K562 (cell line): ENCODE results near the gene ENPP6. TPM values are rescaled to one million over a fixed set of nuclear protein-coding genes. Genes with fewer than 3 reads are reported as not detected.

Source experiments
- ATAC-seq: fragments of 200-7000 bp; cut with Tn5 transposase; 3 replicates; pipeline ENCODE4 v1.9.1; 2020; ENCODE audit warnings: moderate library complexity
- BruUV-seq: library from RNA; stranded (reverse); fragments of 400-500 nt; replicated peaks from 2 replicates; lab custom pipeline; 2021; lab: Mats Ljungman, UMichigan
- CTCF ChIA-PET: fragments of 300-600 bp; formaldehyde crosslinking; extraction: SDS; loops from one replicate; lab custom pipeline; 2021; ENCODE audit warnings: low intra/inter-chr PET ratio; lab: Yijun Ruan, JAX
- POLR2A ChIA-PET: fragments of 300-600, 350-650 bp; sonication (Branson Sonifier 250); formaldehyde crosslinking; extraction: SDS; loops from one replicate; lab custom pipeline; 2021; ENCODE audit warnings: antibody characterized with exemption, inconsistent platforms; lab: Yijun Ruan, JAX
- DNase-seq, 4 experiments: peaks; one replicate each; pipeline versions ENCODE4 v3.0.0 to v3.0.0-alpha.2; 2011 to 2018; ENCODE audit warnings: low spot score in 3 of 4, mixed read lengths in 3 of 4; ENCODE audit errors: extremely low read depth in 1 of 4
- FAIRE-seq: peaks from 2 replicates; lab custom pipeline; 2011; peaks lifted over from hg19 to GRCh38; lab: Jason Lieb, UNC
- H2AFZ ChIP-seq: 2 replicates; pipeline ENCODE4 v1.6.0; 2011; ENCODE audit warnings: low read depth, low read length, control low read depth, inconsistent platforms
- H3K27ac ChIP-seq: fragments of 200-600 bp; 3 replicates; pipeline ENCODE4 v1.8.0; 2011; ENCODE audit warnings: low read depth, mild to moderate bottlenecking, control low read depth, inconsistent platforms, low read length, moderate library complexity, mixed read lengths; ENCODE audit errors: extremely low read depth
- H3K27me3 ChIP-seq, 2 experiments: fragments of 300-600 bp in 1 of 2; 2 replicates in 1 of 2; 3 replicates in 1 of 2; pipeline versions ENCODE4 v1.6.0 to v1.8.0; 2011; ENCODE audit warnings: inconsistent platforms in 2 of 2, low read length in 2 of 2, mild to moderate bottlenecking in 1 of 2, mixed read lengths in 1 of 2, moderate library complexity in 1 of 2; ENCODE audit not compliant: control insufficient read depth in 2 of 2, insufficient read depth in 2 of 2
- H3K36me3 ChIP-seq: fragments of 300-600 bp; 3 replicates; pipeline ENCODE4 v1.8.0; 2011; ENCODE audit warnings: mild to moderate bottlenecking, low read length, inconsistent platforms; ENCODE audit not compliant: control insufficient read depth, insufficient read depth
- H3K4me1 ChIP-seq, 2 experiments: fragments of 200-600 bp in 1 of 2; replicated peaks in 1 of 2; 2 replicates in 1 of 2; 3 replicates in 1 of 2; pipeline versions ENCODE4 v1.5.1 to v1.8.0; 2011; ENCODE audit warnings: inconsistent platforms in 2 of 2, low read length in 2 of 2, mild to moderate bottlenecking in 1 of 2, mixed read lengths in 1 of 2, moderate library complexity in 1 of 2; ENCODE audit not compliant: control insufficient read depth in 2 of 2, insufficient read depth in 2 of 2
- H3K4me2 ChIP-seq: 2 replicates; pipeline ENCODE4 v1.6.1; 2011; ENCODE audit warnings: low read length, control low read depth, inconsistent platforms, mixed read lengths; ENCODE audit not compliant: insufficient read depth
- H3K4me3 ChIP-seq: fragments of 200-600 bp; sonication (generic), shearing (Covaris generic); 2 replicates; pipeline ENCODE4 v1.5.1; 2016; ENCODE audit warnings: control low read depth, inconsistent platforms
- H3K79me2 ChIP-seq: fragments of 200-600 bp; 3 replicates; pipeline ENCODE4 v1.8.0; 2011; ENCODE audit warnings: low read length, inconsistent platforms; ENCODE audit not compliant: control insufficient read depth, insufficient read depth
- H3K9ac ChIP-seq, 2 experiments: 2 replicates each; pipeline versions ENCODE4 v1.6.0 to v1.6.1; 2011; ENCODE audit warnings: low read depth in 2 of 2, low read length in 2 of 2, control low read depth in 1 of 2, inconsistent platforms in 1 of 2, mild to moderate bottlenecking in 1 of 2, mixed read lengths in 1 of 2; ENCODE audit not compliant: insufficient read depth in 1 of 2
- H3K9me1 ChIP-seq: one replicate; pipeline ENCODE4 v1.6.0; 2011; ENCODE audit warnings: inconsistent platforms, mild to moderate bottlenecking, low read length, moderate library complexity; ENCODE audit not compliant: control insufficient read depth, insufficient read depth
- H3K9me3 ChIP-seq: replicated peaks from 2 replicates; pipeline ENCODE4 v1.5.1; 2011; ENCODE audit warnings: low read depth, low read length, inconsistent platforms; ENCODE audit not compliant: control insufficient read depth, insufficient read depth
- H4K20me1 ChIP-seq: replicated peaks from 2 replicates; pipeline ENCODE4 v1.6.1; 2011; ENCODE audit warnings: low read length, inconsistent platforms, mixed read lengths; ENCODE audit not compliant: control insufficient read depth, insufficient read depth
- CBX3 ChIP-seq, 2 experiments: IDR thresholded peaks; 1 replicate in 1 of 2; 2 replicates in 1 of 2; pipeline ENCODE4 v1.6.1; 2012; ENCODE audit warnings: inconsistent platforms in 2 of 2, low read length in 2 of 2, borderline replicate concordance in 1 of 2, control low read depth in 1 of 2
- CHD4 ChIP-seq: fragments of 200-600 bp; sonication (generic); IDR thresholded peaks from 3 replicates; pipeline ENCODE4 v1.6.1; 2012; ENCODE audit warnings: low read depth, mild to moderate bottlenecking, mixed read lengths, low read length, inconsistent platforms; ENCODE audit not compliant: insufficient read depth, insufficient replicate concordance, poor library complexity, severe bottlenecking
- E2F6 ChIP-seq, 2 experiments: IDR thresholded peaks; 2 replicates each; pipeline ENCODE4 v1.6.1; 2011; ENCODE audit warnings: borderline replicate concordance in 1 of 2, control low read depth in 1 of 2, low read depth in 1 of 2, low read length in 1 of 2, mild to moderate bottlenecking in 1 of 2, mixed read lengths in 1 of 2, moderate library complexity in 1 of 2; ENCODE audit not compliant: insufficient read depth in 1 of 2, insufficient read length in 1 of 2, poor library complexity in 1 of 2, severe bottlenecking in 1 of 2; ENCODE audit errors: extremely low read depth in 1 of 2
- HDAC8 ChIP-seq: fragments of 450-650 bp; IDR thresholded peaks from 2 replicates; pipeline ENCODE4 v1.6.1; 2016; ENCODE audit warnings: mild to moderate bottlenecking, missing genetic modification characterization, moderate library complexity, missing compliant biosample characterization
- HEY1 ChIP-seq: fragments of 250-450 bp; sonication (Bioruptor Pico); IDR thresholded peaks from 2 replicates; pipeline ENCODE4 v1.5.0; 2020; ENCODE audit warnings: mild to moderate bottlenecking, moderate library complexity, borderline replicate concordance
- HMG20A ChIP-seq: fragments of 450-650 bp; formaldehyde crosslinking; conservative IDR thresholded peaks from 2 replicates; pipeline ENCODE4 v1.4.0; 2020; ENCODE audit warnings: mild to moderate bottlenecking, mixed read lengths
- NEUROD1 ChIP-seq: fragments of 150-350 bp; IDR thresholded peaks from 2 replicates; pipeline ENCODE4 v1.6.1; 2014; ENCODE audit warnings: borderline replicate concordance, low read length, low read depth; ENCODE audit not compliant: partially characterized antibody
- POLR2G ChIP-seq: fragments of 200-400 bp; formaldehyde crosslinking; IDR thresholded peaks from 2 replicates; pipeline ENCODE4 v1.6.1; 2017; ENCODE audit warnings: low read depth, mild to moderate bottlenecking, antibody characterized with exemption, low read length, moderate library complexity
- POU5F1 ChIP-seq: fragments of 150-350 bp; IDR thresholded peaks from 2 replicates; pipeline ENCODE4 v1.6.1; 2014; ENCODE audit warnings: borderline replicate concordance, low read length, low read depth, mild to moderate bottlenecking; ENCODE audit not compliant: partially characterized antibody
- RBM25 ChIP-seq: fragments of 200-400 bp; formaldehyde crosslinking; IDR thresholded peaks from 2 replicates; pipeline ENCODE4 v1.6.1; 2018; ENCODE audit warnings: low read length, low read depth, moderate library complexity; ENCODE audit not compliant: severe bottlenecking
- SREBF1 ChIP-seq: fragments of 150-350 bp; IDR thresholded peaks from 2 replicates; pipeline ENCODE4 v1.6.1; 2014; ENCODE audit warnings: antibody characterized with exemption, low read depth, low read length, borderline replicate concordance
- TRIM24 ChIP-seq, 2 experiments: fragments of 450-650 bp; IDR thresholded peaks; 2 replicates each; pipeline ENCODE4 v1.6.1; 2016
- TRIM28 ChIP-seq: fragments of 450-650 bp; IDR thresholded peaks from 2 replicates; pipeline ENCODE4 v1.6.1; 2017
- WHSC1 ChIP-seq: IDR thresholded peaks from one replicate; pipeline ENCODE4 v1.6.1; 2012; ENCODE audit warnings: low read length, control low read depth, inconsistent platforms
- XRCC3 ChIP-seq: fragments of 450-650 bp; IDR thresholded peaks from 2 replicates; pipeline ENCODE4 v1.6.1; 2017; ENCODE audit warnings: mild to moderate bottlenecking, moderate library complexity
- YBX1 ChIP-seq: fragments of 450-650 bp; IDR thresholded peaks from 2 replicates; pipeline ENCODE4 v1.7.1; 2016; ENCODE audit warnings: mild to moderate bottlenecking
- ZMIZ1 ChIP-seq, 2 experiments: fragments of 150-350 bp in 1 of 2; IDR thresholded peaks; 2 replicates each; pipeline ENCODE4 v1.6.1; 2012 to 2016; ENCODE audit warnings: low read depth in 2 of 2, low read length in 2 of 2, mild to moderate bottlenecking in 1 of 2, moderate library complexity in 1 of 2
- ZNF561 ChIP-seq: fragments of 450-650 bp; formaldehyde crosslinking; conservative IDR thresholded peaks from 2 replicates; pipeline ENCODE4 v1.4.0; 2020; ENCODE audit warnings: mild to moderate bottlenecking, moderate library complexity
- WGBS: fragments of 100-300 bp; shearing (Covaris generic); methylation state at CpG from one replicate; pipeline ENCODE4 v1.1.6; 2016; ENCODE audit warnings: low coverage, mixed read lengths; ENCODE audit not compliant: insufficient coverage; ENCODE audit errors: missing lambda C conversion rate; 5-methylcytosine and 5-hydroxymethylcytosine counted together
- in situ Hi-C: fragments of 300-500 bp; cut with MboI; formaldehyde crosslinking; loops from 4 replicates; pipeline ENCODE4 v1.15.0; 2018; ENCODE audit warnings: inconsistent platforms, mixed read lengths
- intact Hi-C: fragments of 100-400 bp; cut with micrococcal nuclease; formaldehyde crosslinking; loops from 2 replicates; pipeline ENCODE4 v1.14.2; 2022
- polyA plus RNA-seq, 8 experiments: library from polyadenylated mRNA; depleted of rRNA in 4 of 8; stranded (reverse) in 5 of 8; unstranded in 3 of 8; fragments of >200 nt; fragmentation: Nextera tagmentation in 2 of 8; fragmentation: Illumina TruSeq in 1 of 8; extraction: Ambion mirVana in 2 of 8; extraction: Trizol in 1 of 8; gene quantifications; 2 replicates each; pipeline versions ENCODE4 v1.2.1 to v1.2.3, GENCODE V29; 2011 to 2014; ENCODE audit warnings: inconsistent platforms in 1 of 8, missing spikeins in 1 of 8
- total RNA-seq, 7 experiments: library from RNA; depleted of rRNA in 6 of 7; stranded (reverse); fragments of >200 nt in 6 of 7; fragmentation: Illumina TruSeq in 2 of 7; extraction: Trizol in 2 of 7; gene quantifications; 2 replicates each; pipeline versions ENCODE4 v1.2.1 to v1.2.3, GENCODE V29; 2011 to 2021; ENCODE audit warnings: low replicate concordance in 1 of 7
- TF ChIP-seq, protein P1 (sequence below): fragments of 250-450 bp; sonication (Bioruptor Pico); IDR thresholded peaks from 2 replicates; pipeline ENCODE4 v1.8.0; 2021; ENCODE audit warnings: moderate library complexity, mild to moderate bottlenecking, inconsistent platforms

Gene ENPP6
- total and polyA plus RNA-seq, 9 of the 15 experiments (the other 6 are each of a cell fraction or from before 2014, with no cell fraction given): 0.29 TPM; not detected in 8

DNA sequence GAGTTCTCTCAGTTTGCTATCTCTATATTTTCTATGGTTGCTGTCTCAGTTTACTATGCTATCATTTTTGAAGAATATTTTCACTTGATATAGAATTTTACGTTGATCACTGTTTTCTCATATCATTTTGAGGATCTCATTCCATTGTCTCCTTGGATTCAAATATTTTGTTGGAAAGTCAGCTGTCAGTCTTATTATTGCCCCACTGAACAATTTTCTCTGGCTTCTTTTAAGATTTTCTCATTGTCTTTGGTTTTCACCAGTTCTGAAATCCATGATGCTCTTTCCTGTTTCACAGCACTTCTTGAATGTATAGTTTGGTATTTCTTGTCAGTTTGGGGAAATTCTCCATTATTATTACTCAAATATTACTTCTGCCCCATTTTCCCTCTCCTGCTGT, 81.1 kb downstream of the ENPP6 start:
- ChIA-PET CTCF (no interaction called here), POLR2A (no interaction called here)
- Histone ChIP-seq H2AFZ (no peak overlapping the region), H3K9me3 (peaks cover 2% of the 10 kb centered on the region; the same call in 1 of the 2 replicates), H3K27ac (no peak overlapping the region), H3K9me1 (no peaks in the 10 kb centered on the region), H3K27me3 (no peaks in the 10 kb centered on the region), H3K4me1 (no peaks in the 10 kb centered on the region), H3K4me3 (no peak overlapping the region), H3K79me2 (no peaks in the 10 kb centered on the region), H3K36me3 (no peaks in the 10 kb centered on the region), H3K4me2 (no peak overlapping the region), H3K9ac (no peak overlapping the region), H4K20me1 (no peaks in the 10 kb centered on the region)
- BruUV-seq: no TSS peak
- DNase-seq: no peak
- in situ Hi-C loops: no loop called here
- intact Hi-C loops: no loop called here
- 11% methylated on average over 1 of the region's 1 CpG for WGBS
- ATAC-seq: no peak
- FAIRE-seq: no peak
- TF ChIP-seq TRIM24 (IDR thresholded peaks at IDR 0.05) (peak in 1 of 2 experiments; percentile 50; a peak in 1 of 4 replicates), ZMIZ1 (IDR thresholded peaks at IDR 0.05; ENCODE audit: low read depth in 2 of 2, low read length in 2 of 2) (no peak), POU5F1 (no peak), WHSC1 (no peak), E2F6 (IDR thresholded peaks at IDR 0.05; ENCODE audit: borderline replicate concordance in 1 of 2, extremely low read depth in 1 of 2, insufficient read depth in 1 of 2, insufficient read length in 1 of 2, low read depth in 1 of 2, low read length in 1 of 2, poor library complexity in 1 of 2, severe bottlenecking in 1 of 2) (no peak), CBX3 (IDR thresholded peaks at IDR 0.05; ENCODE audit: borderline replicate concordance in 1 of 2, low read length in 2 of 2) (peak in 1 of 2 experiments; percentile 96; a peak in 2 of 3 replicates), CHD4 (no peak), RBM25 (peak; percentile 45), ZNF561 (CRISPR knock-in tag) (no peak), POLR2G (no peak), TRIM28 (peak; percentile 94), XRCC3 (no peak), HMG20A (CRISPR knock-in tag) (no peak), NEUROD1 (no peak), HEY1 (CRISPR knock-in tag) (no peak), HDAC8 (tag) (no peak), YBX1 (no peak), SREBF1 (no peak)
- TF ChIP-seq, protein P1, sequence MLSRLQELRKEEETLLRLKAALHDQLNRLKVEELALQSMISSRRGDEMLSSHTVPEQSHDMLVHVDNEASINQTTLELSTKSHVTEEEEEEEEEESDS (CRISPR knock-in tag): no peak
